ENCODE measurements around the gene TNS2.

The TNS2 gene

DNA sequence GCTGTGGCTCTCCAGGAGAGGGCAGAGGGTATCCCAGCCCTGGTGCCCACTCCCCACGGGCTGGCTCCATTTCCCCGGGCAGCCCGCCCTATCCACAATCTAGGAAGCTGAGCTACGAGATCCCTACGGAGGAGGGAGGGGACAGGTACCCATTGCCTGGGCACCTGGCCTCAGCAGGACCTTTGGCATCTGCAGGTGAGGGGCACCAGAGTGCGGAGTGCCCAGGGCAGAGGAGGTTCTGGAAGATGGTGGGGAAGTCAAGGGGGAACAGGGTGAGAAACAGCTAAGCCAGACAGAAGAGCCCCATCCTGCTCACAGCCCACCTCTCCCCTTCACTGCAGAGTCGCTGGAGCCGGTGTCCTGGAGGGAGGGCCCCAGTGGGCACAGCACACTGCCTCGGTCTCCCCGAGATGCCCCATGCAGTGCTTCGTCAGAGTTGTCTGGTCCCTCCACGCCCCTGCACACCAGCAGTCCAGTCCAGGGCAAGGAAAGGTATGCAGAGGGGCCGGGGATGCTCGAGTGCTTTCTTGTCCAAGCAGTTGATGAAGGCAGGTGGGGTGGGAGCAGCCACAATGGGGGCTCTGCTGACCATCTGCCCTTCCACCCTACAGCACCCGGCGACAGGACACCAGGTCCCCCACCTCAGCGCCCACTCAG is 10.3 kb downstream of the TNS2 start:
- no peaks in the 10 kb centered on the region for H3K9me3 ChIP-seq (ENCODE audit: control insufficient read depth, insufficient read depth, low read length)
- H3K9ac ChIP-seq (ENCODE audit: low read depth, low read length) = no peak overlapping the region
- no peaks in the 10 kb centered on the region for H3K4me1 ChIP-seq (ENCODE audit: control insufficient read depth, insufficient read depth, low read length)
- peaks cover 5% of the 10 kb centered on the region for H3K27me3 ChIP-seq (ENCODE audit: control insufficient read depth, insufficient read depth, low read length)
- no peaks in the 10 kb centered on the region for H3K36me3 ChIP-seq (ENCODE audit: control insufficient read depth, insufficient read depth, low read length)
- no peak overlapping the region for H3K4me3 ChIP-seq (ENCODE audit: low read depth, low read length)

DNA sequence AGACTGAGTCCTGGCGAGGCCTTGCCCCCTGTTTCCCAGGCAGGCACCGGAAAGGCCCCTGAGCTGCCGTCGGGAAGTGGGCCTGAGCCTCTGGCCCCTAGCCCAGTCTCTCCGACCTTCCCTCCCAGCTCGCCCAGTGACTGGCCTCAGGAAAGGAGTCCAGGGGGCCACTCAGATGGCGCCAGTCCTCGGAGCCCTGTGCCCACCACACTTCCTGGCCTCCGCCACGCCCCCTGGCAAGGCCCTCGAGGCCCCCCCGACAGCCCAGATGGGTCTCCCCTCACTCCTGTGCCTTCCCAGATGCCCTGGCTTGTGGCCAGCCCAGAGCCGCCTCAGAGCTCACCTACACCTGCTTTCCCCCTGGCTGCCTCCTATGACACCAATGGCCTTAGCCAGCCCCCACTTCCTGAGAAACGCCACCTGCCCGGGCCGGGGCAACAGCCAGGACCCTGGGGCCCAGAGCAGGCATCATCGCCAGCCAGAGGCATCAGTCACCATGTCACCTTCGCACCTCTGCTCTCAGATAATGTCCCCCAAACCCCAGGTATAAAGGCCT is 10.9 kb downstream of the TNS2 start:
- Histone ChIP-seq H3K9me3 (ENCODE audit: control insufficient read depth, insufficient read depth, low read length) (no peaks in the 10 kb centered on the region), H3K4me1 (ENCODE audit: control insufficient read depth, insufficient read depth, low read length) (no peaks in the 10 kb centered on the region), H3K9ac (ENCODE audit: low read depth, low read length) (no peak overlapping the region), H3K36me3 (ENCODE audit: control insufficient read depth, insufficient read depth, low read length) (no peaks in the 10 kb centered on the region), H3K4me3 (ENCODE audit: low read depth, low read length) (no peak overlapping the region), H3K27me3 (ENCODE audit: control insufficient read depth, insufficient read depth, low read length) (peaks cover 5% of the 10 kb centered on the region)

DNA sequence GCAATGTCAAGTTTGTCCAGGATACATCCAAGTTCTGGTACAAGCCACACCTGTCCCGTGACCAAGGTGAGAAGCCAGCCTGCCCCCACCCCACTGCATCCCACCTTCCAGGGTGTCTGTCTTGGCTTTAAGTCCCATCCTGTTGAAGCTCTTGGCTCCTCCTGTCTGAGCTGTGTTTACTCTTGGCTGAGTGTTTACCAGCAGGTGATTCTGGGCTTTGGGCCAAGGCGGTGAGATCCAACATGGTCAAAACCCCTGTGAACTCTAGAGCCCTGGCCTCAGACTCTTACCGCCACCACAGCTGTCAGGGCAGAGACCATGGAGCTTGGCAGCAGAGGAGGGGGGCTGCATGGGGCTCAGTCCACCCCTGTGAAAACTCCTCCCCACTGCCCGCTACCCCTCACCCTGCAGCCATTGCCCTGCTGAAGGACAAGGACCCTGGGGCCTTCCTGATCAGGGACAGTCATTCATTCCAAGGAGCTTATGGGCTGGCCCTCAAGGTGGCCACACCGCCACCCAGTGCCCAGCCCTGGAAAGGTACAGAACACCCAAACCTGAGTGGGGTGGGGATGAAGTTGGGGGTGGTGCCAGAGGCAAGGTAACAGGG is 11.6 kb downstream of the TNS2 start:
- Histone ChIP-seq H3K4me3 (ENCODE audit: low read depth, low read length) (no peak overlapping the region), H3K36me3 (ENCODE audit: control insufficient read depth, insufficient read depth, low read length) (peaks cover 3% of the 10 kb centered on the region), H3K9me3 (ENCODE audit: control insufficient read depth, insufficient read depth, low read length) (no peaks in the 10 kb centered on the region), H3K9ac (ENCODE audit: low read depth, low read length) (no peak overlapping the region), H3K4me1 (ENCODE audit: control insufficient read depth, insufficient read depth, low read length) (no peaks in the 10 kb centered on the region), H3K27me3 (ENCODE audit: control insufficient read depth, insufficient read depth, low read length) (peaks cover 5% of the 10 kb centered on the region)

DNA sequence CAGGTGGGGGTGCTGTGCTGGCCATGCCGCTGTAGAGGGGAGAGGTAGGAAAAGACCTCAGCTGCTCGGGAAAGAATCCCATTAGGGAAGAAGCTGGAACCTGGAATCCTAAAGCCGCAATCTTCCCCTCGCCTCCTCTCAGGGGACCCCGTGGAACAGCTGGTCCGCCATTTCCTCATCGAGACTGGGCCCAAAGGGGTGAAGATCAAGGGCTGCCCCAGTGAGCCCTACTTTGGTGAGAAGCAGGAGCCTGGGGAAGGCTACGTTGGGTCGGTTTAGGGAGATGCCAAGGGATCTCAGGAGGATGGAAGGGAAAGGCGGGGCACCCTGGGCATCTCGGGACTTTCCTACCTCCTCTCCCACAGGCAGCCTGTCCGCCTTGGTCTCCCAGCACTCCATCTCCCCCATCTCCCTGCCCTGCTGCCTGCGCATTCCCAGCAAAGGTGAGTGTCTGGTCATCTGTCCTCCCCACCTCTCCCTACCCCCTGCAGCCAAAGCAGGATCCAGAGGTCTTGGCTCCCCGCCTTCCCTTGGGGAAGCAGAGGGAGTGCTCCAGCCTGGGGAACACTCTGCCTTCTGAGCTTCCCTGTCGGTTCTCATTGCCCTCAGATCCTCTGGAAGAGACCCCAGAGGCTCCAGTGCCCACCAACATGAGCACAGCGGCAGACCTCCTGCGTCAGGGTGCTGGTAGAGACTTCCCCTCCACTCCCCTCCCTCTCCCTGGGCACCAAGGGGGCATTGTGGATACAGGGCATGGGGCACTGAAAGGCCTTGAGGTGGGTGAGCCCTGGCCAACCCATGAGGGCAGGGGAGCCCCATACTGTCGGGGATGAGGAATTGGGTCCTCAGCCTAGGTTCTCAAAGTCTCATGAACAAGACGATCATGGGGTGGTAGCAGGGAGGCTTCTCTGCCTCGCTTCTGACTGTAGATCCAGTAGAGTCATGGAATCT is 12.4 kb downstream of the TNS2 start:
- Histone ChIP-seq H3K27me3 (ENCODE audit: control insufficient read depth, insufficient read depth, low read length) (peaks cover 5% of the 10 kb centered on the region), H3K4me1 (ENCODE audit: control insufficient read depth, insufficient read depth, low read length) (no peaks in the 10 kb centered on the region), H3K9ac (ENCODE audit: low read depth, low read length) (no peak overlapping the region), H3K36me3 (ENCODE audit: control insufficient read depth, insufficient read depth, low read length) (peaks cover 5% of the 10 kb centered on the region), H3K9me3 (ENCODE audit: control insufficient read depth, insufficient read depth, low read length) (no peaks in the 10 kb centered on the region), H3K4me3 (ENCODE audit: low read depth, low read length) (no peak overlapping the region)

DNA sequence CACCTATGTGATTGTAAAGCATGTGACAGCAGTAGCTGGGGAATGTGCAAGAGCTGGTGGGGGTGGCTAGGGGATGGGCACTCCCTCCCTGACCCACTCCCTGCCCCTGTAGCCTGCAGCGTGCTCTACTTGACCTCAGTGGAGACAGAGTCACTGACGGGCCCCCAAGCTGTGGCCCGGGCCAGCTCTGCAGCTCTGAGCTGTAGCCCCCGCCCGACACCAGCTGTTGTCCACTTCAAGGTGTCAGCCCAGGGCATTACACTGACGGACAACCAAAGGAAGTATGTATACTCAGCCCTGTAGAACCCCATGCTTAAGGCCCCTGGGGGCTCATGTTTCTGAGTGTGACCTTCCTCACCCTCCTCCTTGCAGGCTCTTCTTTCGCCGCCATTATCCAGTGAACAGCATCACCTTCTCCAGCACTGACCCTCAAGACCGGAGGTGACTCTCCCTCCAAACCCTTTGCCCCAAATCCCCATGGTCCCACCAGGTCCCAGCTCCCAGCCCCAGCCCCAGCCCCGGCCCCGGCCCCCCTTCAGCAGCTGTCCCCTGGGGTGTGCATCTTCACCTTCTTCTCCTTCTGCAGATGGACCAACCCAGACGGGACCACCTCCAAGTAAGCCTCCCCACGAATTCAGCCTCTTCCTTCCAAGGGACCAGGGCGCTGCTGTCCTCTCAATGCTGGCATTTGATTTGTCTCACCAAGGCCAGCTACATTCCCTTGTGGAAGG is 13.3 kb downstream of the TNS2 start:
- Histone ChIP-seq H3K4me1 (ENCODE audit: control insufficient read depth, insufficient read depth, low read length) (no peaks in the 10 kb centered on the region), H3K4me3 (ENCODE audit: low read depth, low read length) (no peak overlapping the region), H3K36me3 (ENCODE audit: control insufficient read depth, insufficient read depth, low read length) (peaks cover 5% of the 10 kb centered on the region), H3K9me3 (ENCODE audit: control insufficient read depth, insufficient read depth, low read length) (no peaks in the 10 kb centered on the region), H3K9ac (ENCODE audit: low read depth, low read length) (no peak overlapping the region), H3K27me3 (ENCODE audit: control insufficient read depth, insufficient read depth, low read length) (no peaks in the 10 kb centered on the region)

DNA sequence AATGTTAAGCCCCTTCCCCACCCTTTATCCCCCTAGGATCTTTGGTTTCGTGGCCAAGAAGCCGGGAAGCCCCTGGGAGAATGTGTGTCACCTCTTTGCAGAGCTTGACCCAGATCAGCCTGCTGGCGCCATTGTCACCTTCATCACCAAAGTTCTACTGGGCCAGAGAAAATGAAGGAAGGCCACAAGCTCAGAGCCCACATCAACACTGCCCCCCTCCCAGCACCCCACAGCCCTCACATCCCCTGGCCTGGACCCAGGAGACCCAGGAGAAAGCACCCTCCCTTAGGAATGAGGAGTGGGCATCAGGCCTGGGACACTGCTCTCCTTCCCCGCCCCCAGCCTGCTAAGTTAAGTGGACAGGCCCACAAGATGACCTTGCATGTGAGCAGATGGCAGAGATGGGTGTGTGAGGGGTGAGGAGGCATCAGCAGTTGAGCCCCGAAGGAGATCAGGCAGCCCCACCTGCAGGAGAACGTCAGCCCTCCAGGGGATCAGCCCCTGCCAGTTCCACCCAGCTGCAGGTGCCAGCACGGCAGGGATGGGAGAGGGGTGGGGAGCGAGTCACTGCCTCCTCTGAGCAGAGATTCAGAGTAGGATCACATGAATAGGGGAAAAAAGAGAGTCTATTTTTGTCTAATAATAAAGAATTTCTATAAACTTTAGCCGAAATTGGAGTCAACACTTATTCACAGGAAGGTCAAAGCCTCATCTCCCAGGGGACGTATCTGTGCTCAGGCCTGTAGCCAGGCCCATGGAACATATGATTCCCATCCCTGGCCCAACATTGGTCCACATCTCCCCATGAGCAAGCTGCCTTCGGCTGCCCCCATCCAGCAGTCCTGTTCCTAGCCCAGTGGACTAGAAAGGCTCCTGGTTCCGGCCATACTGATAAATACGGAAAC is 14.1 kb downstream of the TNS2 start:
- no peaks in the 10 kb centered on the region for H3K27me3 ChIP-seq (ENCODE audit: control insufficient read depth, insufficient read depth, low read length)
- H3K36me3 ChIP-seq (ENCODE audit: control insufficient read depth, insufficient read depth, low read length) = peaks cover 5% of the 10 kb centered on the region
- H3K4me3 ChIP-seq (ENCODE audit: low read depth, low read length) = no peak overlapping the region
- H3K4me1 ChIP-seq (ENCODE audit: control insufficient read depth, insufficient read depth, low read length) = peaks cover 4% of the 10 kb centered on the region
- no peaks in the 10 kb centered on the region for H3K9me3 ChIP-seq (ENCODE audit: control insufficient read depth, insufficient read depth, low read length)
- H3K9ac ChIP-seq (ENCODE audit: low read depth, low read length) = no peak overlapping the region

DNA sequence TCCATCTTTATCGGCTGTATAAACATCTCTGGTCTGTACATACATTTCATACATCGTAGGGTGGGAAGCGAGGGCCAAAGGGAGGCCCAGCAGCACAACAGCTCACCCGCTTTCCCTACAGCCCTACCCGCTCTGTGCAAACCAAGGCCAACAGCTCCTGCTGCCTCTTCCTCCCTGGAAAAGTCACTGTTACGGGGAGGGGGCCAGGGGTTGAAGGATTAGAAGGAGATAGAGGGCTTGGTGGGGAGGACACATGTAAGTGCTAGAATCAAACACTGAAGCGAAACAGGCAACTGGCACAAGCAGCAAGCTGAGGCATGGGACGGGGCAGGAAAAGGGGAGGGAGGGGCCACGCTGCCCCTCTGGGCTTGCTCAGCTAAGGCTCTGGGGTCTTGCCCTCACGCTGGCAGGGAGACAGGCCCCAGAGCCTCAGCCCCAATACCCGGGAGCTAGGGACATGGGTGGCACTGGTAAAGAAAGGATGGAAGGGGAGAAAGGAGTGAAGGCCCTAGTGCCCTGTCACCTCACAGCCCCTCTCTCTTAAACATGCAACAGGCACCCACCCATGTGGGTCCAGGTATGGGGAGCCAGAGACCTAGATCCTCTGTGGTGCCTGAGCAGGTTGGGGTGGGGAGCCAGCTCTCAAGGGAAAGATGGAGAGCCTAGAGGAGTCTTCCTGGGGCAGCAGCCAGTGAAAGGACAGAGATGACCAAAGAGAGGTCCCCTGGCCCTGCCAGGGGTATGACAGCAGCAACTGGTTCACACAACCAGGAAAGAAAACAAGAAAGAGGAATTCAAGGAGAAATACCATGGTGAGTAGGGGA is 15.0 kb downstream of the TNS2 start:
- Histone ChIP-seq H3K9me3 (ENCODE audit: control insufficient read depth, insufficient read depth, low read length) (no peaks in the 10 kb centered on the region), H3K4me1 (ENCODE audit: control insufficient read depth, insufficient read depth, low read length) (peaks cover 9% of the 10 kb centered on the region), H3K27me3 (ENCODE audit: control insufficient read depth, insufficient read depth, low read length) (no peaks in the 10 kb centered on the region), H3K9ac (ENCODE audit: low read depth, low read length) (no peak overlapping the region), H3K36me3 (ENCODE audit: control insufficient read depth, insufficient read depth, low read length) (peaks cover 5% of the 10 kb centered on the region), H3K4me3 (ENCODE audit: low read depth, low read length) (no peak overlapping the region)

DNA sequence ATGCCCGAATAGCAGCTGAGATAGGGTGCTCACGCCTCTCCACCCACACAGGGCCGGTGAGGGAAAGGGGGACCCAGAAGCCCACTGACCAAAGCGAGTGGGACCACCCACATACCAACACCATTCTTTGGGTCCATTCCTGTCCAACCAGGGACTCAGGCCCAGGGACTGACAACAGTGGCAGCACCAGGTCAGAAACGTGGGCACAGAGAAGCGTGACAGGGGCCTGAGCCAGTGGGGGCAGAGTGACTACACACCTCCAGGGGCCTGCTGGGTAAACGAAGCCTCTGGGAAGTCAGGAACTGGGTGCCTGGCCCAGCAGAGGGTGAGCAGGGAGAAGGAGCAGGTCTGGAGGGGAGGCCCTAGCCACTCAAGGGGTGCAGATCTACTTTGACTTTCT is 15.6 kb downstream of the TNS2 start:
- Histone ChIP-seq H3K9ac (ENCODE audit: low read depth, low read length) (no peak overlapping the region), H3K9me3 (ENCODE audit: control insufficient read depth, insufficient read depth, low read length) (no peaks in the 10 kb centered on the region), H3K36me3 (ENCODE audit: control insufficient read depth, insufficient read depth, low read length) (peaks cover 5% of the 10 kb centered on the region), H3K4me3 (ENCODE audit: low read depth, low read length) (no peak overlapping the region), H3K27me3 (ENCODE audit: control insufficient read depth, insufficient read depth, low read length) (no peaks in the 10 kb centered on the region), H3K4me1 (ENCODE audit: control insufficient read depth, insufficient read depth, low read length) (peaks cover 11% of the 10 kb centered on the region)

DNA sequence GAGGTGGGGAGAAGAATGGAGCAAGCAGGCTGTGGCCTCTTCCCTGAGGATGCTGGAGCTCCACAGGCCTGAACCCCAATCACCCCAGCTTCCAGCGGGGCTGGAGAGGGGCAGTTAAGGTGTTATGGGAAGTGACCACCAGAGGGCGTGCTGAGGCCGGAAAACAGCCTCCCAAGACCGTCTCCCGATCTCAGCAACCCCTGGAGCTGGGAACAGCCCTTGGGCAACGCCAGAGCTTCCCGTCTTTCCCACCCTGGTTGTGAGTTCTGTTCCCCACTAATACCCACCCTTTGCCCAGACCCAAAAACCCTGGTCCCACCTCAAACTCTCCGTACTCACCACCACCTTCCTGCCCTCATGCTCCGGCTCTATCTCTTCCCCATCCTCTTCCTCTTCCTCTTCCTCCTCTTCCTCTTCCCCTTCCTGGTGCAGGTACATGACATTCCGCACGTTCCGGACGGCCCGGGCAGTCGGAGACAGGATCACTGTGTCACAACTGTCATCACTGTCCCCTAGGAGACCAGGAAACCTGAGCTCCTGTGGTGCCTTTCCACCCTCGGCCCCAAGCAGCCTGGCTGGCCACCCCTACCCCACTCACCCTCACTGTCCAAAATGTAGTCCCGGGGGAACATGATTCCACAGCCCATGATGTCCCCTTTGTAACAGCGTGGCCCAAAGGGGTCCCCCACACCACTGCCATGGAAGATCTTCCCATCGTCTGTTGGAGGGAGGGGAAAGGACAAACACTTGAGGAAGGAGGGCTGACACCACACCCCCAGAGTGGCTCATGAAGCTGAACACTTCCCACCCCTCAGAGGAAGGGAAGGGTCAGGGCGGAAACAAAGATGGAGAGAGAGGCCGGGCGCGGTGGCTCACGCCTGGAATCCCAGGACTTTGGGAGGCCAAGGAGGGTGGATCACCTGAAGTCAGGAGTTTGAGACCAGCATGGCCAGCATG is 16.4 kb downstream of the TNS2 start:
- Histone ChIP-seq H3K9ac (ENCODE audit: low read depth, low read length) (no peak overlapping the region), H3K36me3 (ENCODE audit: control insufficient read depth, insufficient read depth, low read length) (peaks cover 5% of the 10 kb centered on the region), H3K4me3 (ENCODE audit: low read depth, low read length) (no peak overlapping the region), H3K4me1 (ENCODE audit: control insufficient read depth, insufficient read depth, low read length) (peaks cover 11% of the 10 kb centered on the region), H3K9me3 (ENCODE audit: control insufficient read depth, insufficient read depth, low read length) (no peaks in the 10 kb centered on the region), H3K27me3 (ENCODE audit: control insufficient read depth, insufficient read depth, low read length) (no peaks in the 10 kb centered on the region)
